Stimulated activated CD8-positive, alpha-beta memory T cell treated with anti-CD3 and anti-CD28 coated beads, Interleukin-12 subunit alpha, Interleukin-12 subunit beta, amount 100 ng/mL, for 4 hours (primary cell): ENCODE data around the gene ABI3BP.

Experiments used
- DNase-seq: peaks from one replicate; pipeline ENCODE4 v3.0.0-alpha.2; 2020; ENCODE audit warnings: low read depth

ABI3BP gene

GRCh38 chr3:100775669-100776068 is 217.6 kb downstream of the ABI3BP start:
- no peak for DNase-seq

- no peak for DNase-seq
Observed at GRCh38 chr3:100775226-100775625, 218.0 kb downstream of the ABI3BP start.

- DNase-seq = no peak
Observed at GRCh38 chr3:100769693-100770092, 223.5 kb downstream of the ABI3BP start.

GRCh38 chr3:100766069-100766468 is 227.2 kb downstream of the ABI3BP start:
- no peak for DNase-seq

GRCh38 chr3:100765437-100765975 is 227.7 kb downstream of the ABI3BP start:
- DNase-seq = no peak

- no peak for DNase-seq
Observed at GRCh38 chr3:100761951-100762350, 231.3 kb downstream of the ABI3BP start.

- DNase-seq = no peak
Observed at GRCh38 chr3:100761211-100761942, 231.8 kb downstream of the ABI3BP start.

GRCh38 chr3:100760377-100760776 is 232.8 kb downstream of the ABI3BP start:
- no peak for DNase-seq

- no peak for DNase-seq
Observed at GRCh38 chr3:100759950-100760349, 233.3 kb downstream of the ABI3BP start.

GRCh38 chr3:100759159-100759558 is 234.1 kb downstream of the ABI3BP start:
- DNase-seq = no peak

GRCh38 chr3:100756441-100756840 is 236.8 kb downstream of the ABI3BP start:
- no peak for DNase-seq

- DNase-seq = no peak
Observed at GRCh38 chr3:100754563-100755334, 238.5 kb downstream of the ABI3BP start.

GRCh38 chr3:100753846-100754245 is 239.4 kb downstream of the ABI3BP start:
- DNase-seq = no peak

- no peak for DNase-seq
Observed at GRCh38 chr3:100748967-100749366, 244.3 kb downstream of the ABI3BP start.

- no peak for DNase-seq
Observed at GRCh38 chr3:100748220-100748619, 245.0 kb downstream of the ABI3BP start.

GRCh38 chr3:100746092-100746491 is 247.1 kb downstream of the ABI3BP start:
- DNase-seq = no peak

GRCh38 chr3:100745617-100746016 is 247.6 kb downstream of the ABI3BP start:
- no peak for DNase-seq

- DNase-seq = no peak
Observed at GRCh38 chr3:100744671-100745070, 248.6 kb downstream of the ABI3BP start.

GRCh38 chr3:100743535-100743934 is 249.7 kb downstream of the ABI3BP start:
- no peak for DNase-seq

GRCh38 chr3:100740207-100740606 is 253.0 kb downstream of the ABI3BP start:
- no peak for DNase-seq

- no peak for DNase-seq
Observed at GRCh38 chr3:100737334-100737733, 255.9 kb downstream of the ABI3BP start.

GRCh38 chr3:100732435-100732834 is 260.8 kb downstream of the ABI3BP start:
- no peak for DNase-seq

GRCh38 chr3:100730524-100730923 is 262.7 kb downstream of the ABI3BP start:
- no peak for DNase-seq
